Progenitor cell of endocrine pancreas (in vitro differentiated cells): Measurements from ENCODE around the gene DNAJB11. TPM values are rescaled to one million over a fixed set of nuclear protein-coding genes. Genes with fewer than 3 reads are reported as not detected.

Source experiments
- DNase-seq: peaks from one replicate; pipeline ENCODE4 v3.0.0; 2021; ENCODE audit warnings: low spot score; ENCODE audit not compliant: unreplicated experiment
- H3K27ac Mint-ChIP-seq: 2 replicates; pipeline ENCODE4 v1.8.0; 2021; ENCODE audit warnings: mild to moderate bottlenecking, moderate library complexity, mixed read lengths
- H3K27me3 Mint-ChIP-seq: 2 replicates; pipeline ENCODE4 v1.8.0; 2021; ENCODE audit warnings: mixed read lengths
- H3K36me3 Mint-ChIP-seq: 2 replicates; pipeline ENCODE4 v1.8.0; 2022; ENCODE audit warnings: mixed read lengths; ENCODE audit not compliant: insufficient read depth
- H3K4me1 Mint-ChIP-seq: 2 replicates; pipeline ENCODE4 v1.8.0; 2021; ENCODE audit warnings: low read depth, mixed read lengths
- H3K4me3 Mint-ChIP-seq: 2 replicates; pipeline ENCODE4 v1.8.0; 2021; ENCODE audit warnings: low read depth, mild to moderate bottlenecking, moderate library complexity, mixed read lengths
- H3K9me3 Mint-ChIP-seq: 2 replicates; pipeline ENCODE4 v1.8.0; 2021; ENCODE audit warnings: low read depth, mixed read lengths
- total RNA-seq: library from RNA; stranded (reverse); gene quantifications from 2 replicates; pipeline ENCODE4 v1.2.1, GENCODE V29; 2021
- TF ChIP-seq, protein P1 (sequence below): fragments of 200-600 bp; sonication (generic); IDR thresholded peaks from one replicate; pipeline ENCODE4 v1.5.0; 2021; ENCODE audit warnings: antibody characterized with exemption, mild to moderate bottlenecking; ENCODE audit not compliant: unreplicated experiment

The DNAJB11 gene
- total RNA-seq, 1 donor from 2014 or later = 53.4 TPM

DNA sequence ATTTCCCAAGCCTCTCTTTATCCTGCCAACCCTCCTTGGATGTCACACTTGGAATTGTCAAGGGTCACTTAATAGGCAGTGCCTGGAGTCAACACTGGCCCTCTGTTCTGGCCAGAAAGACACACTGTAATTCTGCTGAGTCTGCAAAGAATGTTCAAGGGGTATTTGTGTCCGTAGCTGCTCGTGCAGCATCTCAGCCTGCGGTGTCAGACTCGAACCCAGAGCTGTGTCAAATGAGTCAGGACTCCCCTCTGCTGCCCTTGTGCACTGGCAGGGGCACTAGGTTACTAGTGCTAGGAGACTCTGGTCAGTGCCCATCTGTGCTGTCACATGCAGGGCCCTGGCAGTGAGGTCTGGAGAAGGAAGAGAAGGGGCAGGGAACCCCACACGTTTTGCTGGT is 41.5 kb downstream of the DNAJB11 start:
- H3K27me3 Mint-ChIP-seq = peaks cover 35% of the 10 kb centered on the region
- no peak overlapping the region for H3K27ac Mint-ChIP-seq
- no peak overlapping the region for H3K4me3 Mint-ChIP-seq
- H3K9me3 Mint-ChIP-seq = no peaks in the 10 kb centered on the region
- no peaks in the 10 kb centered on the region for H3K36me3 Mint-ChIP-seq
- TF ChIP-seq, protein P1, sequence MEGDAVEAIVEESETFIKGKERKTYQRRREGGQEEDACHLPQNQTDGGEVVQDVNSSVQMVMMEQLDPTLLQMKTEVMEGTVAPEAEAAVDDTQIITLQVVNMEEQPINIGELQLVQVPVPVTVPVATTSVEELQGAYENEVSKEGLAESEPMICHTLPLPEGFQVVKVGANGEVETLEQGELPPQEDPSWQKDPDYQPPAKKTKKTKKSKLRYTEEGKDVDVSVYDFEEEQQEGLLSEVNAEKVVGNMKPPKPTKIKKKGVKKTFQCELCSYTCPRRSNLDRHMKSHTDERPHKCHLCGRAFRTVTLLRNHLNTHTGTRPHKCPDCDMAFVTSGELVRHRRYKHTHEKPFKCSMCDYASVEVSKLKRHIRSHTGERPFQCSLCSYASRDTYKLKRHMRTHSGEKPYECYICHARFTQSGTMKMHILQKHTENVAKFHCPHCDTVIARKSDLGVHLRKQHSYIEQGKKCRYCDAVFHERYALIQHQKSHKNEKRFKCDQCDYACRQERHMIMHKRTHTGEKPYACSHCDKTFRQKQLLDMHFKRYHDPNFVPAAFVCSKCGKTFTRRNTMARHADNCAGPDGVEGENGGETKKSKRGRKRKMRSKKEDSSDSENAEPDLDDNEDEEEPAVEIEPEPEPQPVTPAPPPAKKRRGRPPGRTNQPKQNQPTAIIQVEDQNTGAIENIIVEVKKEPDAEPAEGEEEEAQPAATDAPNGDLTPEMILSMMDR = no peak
- DNase-seq = no peak
- H3K4me1 Mint-ChIP-seq = peaks cover 5% of the 10 kb centered on the region

DNA sequence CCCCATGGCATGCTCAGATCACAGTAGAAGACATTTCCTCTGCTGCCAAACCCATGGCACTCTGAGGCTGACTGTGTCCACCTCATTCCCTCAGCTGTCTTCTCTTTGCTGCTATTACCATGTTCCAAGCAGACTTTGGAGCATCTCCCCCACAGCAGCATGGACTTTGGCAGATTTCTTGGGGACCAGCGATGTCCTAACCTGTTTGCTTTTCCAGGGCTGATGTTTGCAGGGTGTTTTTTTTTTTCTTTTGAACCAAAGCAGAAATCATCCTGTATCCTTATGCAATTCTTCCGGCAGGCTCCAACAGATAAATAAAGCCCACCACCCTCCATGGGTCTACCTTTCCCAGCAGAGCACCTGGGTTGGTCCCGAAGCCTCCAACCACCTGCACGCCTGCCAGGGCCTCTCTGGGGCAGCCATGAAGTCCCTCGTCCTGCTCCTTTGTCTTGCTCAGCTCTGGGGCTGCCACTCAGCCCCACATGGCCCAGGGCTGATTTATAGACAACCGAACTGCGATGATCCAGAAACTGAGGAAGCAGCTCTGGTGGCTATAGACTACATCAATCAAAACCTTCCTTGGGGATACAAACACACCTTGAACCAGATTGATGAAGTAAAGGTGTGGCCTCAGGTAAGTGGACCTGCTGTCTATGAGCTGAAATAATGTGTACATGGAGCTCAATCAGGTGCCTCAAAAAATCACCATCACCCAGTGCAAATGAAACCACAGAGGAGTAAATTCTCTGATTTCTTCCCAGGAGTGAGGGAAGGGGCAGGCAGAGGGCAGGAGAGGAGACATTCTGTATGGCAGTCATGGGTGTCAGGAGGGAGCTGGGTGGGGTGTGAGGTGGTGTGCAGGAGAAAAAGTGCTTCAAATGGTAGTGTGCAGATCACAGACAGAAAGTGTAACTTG is 42.5 kb downstream of the DNAJB11 start, which contains the start of gene AHSG:
Gene AHSG, plus strand, starts transcription at position 340 of the 916 bp plus-strand sequence. Its CDS starts 82 bp downstream, at position 422.
- Mint-ChIP-seq H3K4me1 (peaks cover 5% of the 10 kb centered on the region), H3K27ac (no peak within 1 kb of the TSS), H3K27me3 (peaks cover 44% of the 10 kb centered on the region), H3K36me3 (no peaks in the 10 kb centered on the region), H3K4me3 (no peak within 1 kb of the TSS), H3K9me3 (no peaks in the 10 kb centered on the region)
- DNase-seq = no peak
- TF ChIP-seq, protein P1 = no peak

DNA sequence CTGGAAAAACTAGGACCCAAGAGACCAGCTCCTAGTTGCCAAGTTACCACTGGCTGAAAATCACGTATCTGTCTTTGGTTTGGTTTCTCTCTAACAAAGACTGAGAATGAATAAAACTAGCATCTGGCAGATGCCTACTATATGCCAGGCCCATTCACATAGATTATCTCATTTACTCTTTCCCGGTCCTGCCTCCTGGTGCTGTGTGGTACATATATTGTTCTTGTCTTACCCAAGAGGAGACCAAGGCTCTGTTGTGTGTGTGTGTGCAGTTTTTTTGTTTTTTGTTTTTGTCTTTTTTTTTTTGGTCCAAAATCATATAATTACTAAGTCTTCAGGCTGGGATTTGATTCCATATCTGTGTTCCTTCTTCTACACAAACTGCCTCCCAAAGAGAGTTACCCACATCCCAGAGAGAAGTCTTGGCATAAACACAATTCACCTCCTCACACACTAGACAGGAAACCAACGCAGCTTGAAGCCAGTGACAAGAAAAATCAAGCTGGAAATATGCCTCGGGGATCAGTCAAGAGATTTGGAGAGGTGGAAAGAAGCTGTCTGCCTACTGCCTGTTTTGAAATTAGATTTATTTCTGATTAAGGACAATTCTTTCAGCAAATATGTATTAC is 43.2 kb downstream of the DNAJB11 start:
- Mint-ChIP-seq H3K27me3 (peaks cover 52% of the 10 kb centered on the region), H3K4me1 (peaks cover 5% of the 10 kb centered on the region), H3K4me3 (no peak overlapping the region), H3K27ac (no peak overlapping the region), H3K36me3 (no peaks in the 10 kb centered on the region), H3K9me3 (no peaks in the 10 kb centered on the region)
- TF ChIP-seq, protein P1 = no peak
- DNase-seq = no peak

DNA sequence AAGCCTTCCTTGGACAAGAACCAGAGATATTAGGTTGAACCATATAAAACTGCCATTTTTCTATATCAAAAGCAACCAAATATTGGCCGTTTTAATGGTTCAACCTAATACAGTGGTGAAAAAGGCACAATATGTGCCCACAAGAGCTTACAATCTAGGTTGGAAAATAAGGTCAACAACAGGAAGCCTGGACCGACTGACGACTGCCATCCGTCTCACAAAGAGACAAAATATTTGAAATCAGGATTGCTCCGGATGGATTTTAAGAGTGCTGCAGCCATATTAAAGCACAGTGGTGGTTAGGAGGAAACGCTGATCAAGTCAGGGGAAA is 43.7 kb downstream of the DNAJB11 start:
- Mint-ChIP-seq H3K9me3 (no peaks in the 10 kb centered on the region), H3K4me3 (no peak overlapping the region), H3K27me3 (peaks cover 53% of the 10 kb centered on the region), H3K36me3 (no peaks in the 10 kb centered on the region), H3K27ac (no peak overlapping the region), H3K4me1 (peaks cover 5% of the 10 kb centered on the region)
- TF ChIP-seq, protein P1 = no peak
- DNase-seq = no peak

DNA sequence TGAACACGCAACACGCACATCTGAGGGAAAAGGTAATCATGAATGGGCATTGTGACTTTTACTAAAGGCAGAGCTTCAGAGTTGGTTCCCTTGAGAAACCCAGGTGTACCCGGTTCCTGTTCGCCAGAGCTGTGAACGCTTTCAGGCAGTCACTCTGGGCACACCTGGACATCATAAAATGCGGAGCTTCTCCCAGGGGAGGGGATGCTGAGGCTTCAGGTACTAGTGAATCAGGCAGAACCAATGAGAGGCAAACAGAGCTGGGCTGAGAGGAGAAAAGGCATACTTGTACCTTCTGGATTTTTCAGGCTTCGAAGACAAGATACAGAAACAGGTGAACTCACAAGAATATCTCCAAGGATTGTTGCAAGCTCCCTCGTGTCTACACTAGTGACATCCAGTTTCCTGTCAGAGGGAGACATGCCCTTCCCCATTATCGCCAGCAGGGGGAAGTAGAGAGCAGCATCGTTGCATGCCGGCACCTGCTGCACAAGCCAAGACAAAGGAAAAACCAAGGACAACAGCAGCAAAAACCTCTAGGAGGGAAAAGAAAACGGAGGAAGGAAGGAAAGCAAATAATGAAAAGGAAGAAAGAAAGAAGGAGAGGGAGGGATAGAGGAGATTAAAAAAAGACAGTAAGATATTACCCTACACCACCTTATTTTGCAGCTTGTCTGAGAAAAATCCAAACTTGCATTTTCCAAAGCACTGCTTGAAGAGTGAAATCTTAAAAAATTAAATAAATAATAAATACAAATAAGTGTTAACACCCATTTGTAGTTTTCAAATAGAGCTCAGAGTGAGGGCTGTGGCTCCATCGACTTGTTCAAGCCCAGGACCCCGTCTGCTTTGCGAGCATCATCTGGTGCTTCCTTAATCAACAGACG is 44.3 kb downstream of the DNAJB11 start:
- H3K9me3 Mint-ChIP-seq = no peaks in the 10 kb centered on the region
- H3K27me3 Mint-ChIP-seq = peaks cover 56% of the 10 kb centered on the region
- DNase-seq = peak; percentile 75
- TF ChIP-seq, protein P1 = peak; percentile 91
- no peak overlapping the region for H3K27ac Mint-ChIP-seq
- peaks cover 5% of the 10 kb centered on the region for H3K4me1 Mint-ChIP-seq
- H3K4me3 Mint-ChIP-seq = no peak overlapping the region
- H3K36me3 Mint-ChIP-seq = no peaks in the 10 kb centered on the region
